ES-I3 (cell line): ENCODE data around the gene PPP1R27.

Source experiments
- H3K36me3 ChIP-seq: 2 replicates; pipeline ENCODE4 v1.6.1; 2013; ENCODE audit warnings: mild to moderate bottlenecking, low read length, control low read depth, moderate library complexity; ENCODE audit not compliant: insufficient read depth
- H3K4me1 ChIP-seq: 2 replicates; pipeline ENCODE4 v1.6.1; 2013; ENCODE audit warnings: mild to moderate bottlenecking, control low read depth, low read length; ENCODE audit not compliant: insufficient read depth
- H3K9ac ChIP-seq: 2 replicates; pipeline ENCODE4 v1.6.1; 2013; ENCODE audit warnings: low read depth, mild to moderate bottlenecking, low read length, moderate library complexity
- H3K9me3 ChIP-seq: 2 replicates; pipeline ENCODE4 v1.6.1; 2013; ENCODE audit warnings: mild to moderate bottlenecking, low read length, moderate library complexity; ENCODE audit not compliant: control insufficient read depth, insufficient read depth

Gene PPP1R27

GRCh38 chr17:81802856-81803643, 31.8 kb downstream of the PPP1R27 start:
- Histone ChIP-seq H3K9ac (peak overlapping the region; percentile 57; the same call in 1 of the 2 replicates), H3K36me3 (no peaks in the 10 kb centered on the region), H3K4me1 (no peaks in the 10 kb centered on the region), H3K9me3 (peaks cover 4% of the 10 kb centered on the region; the same call in 1 of the 2 replicates)

GRCh38 chr17:81802048-81802758, 32.6 kb downstream of the PPP1R27 start:
- Histone ChIP-seq H3K36me3 (no peaks in the 10 kb centered on the region), H3K9me3 (peaks cover 4% of the 10 kb centered on the region; the same call in 1 of the 2 replicates), H3K4me1 (no peaks in the 10 kb centered on the region), H3K9ac (no peak overlapping the region)

GRCh38 chr17:81801327-81801726, 33.5 kb downstream of the PPP1R27 start:
- Histone ChIP-seq H3K9me3 (peaks cover 4% of the 10 kb centered on the region; the same call in 1 of the 2 replicates), H3K9ac (no peak overlapping the region), H3K4me1 (no peaks in the 10 kb centered on the region), H3K36me3 (no peaks in the 10 kb centered on the region)

- H3K4me1 ChIP-seq = no peaks in the 10 kb centered on the region
- H3K9me3 ChIP-seq = no peaks in the 10 kb centered on the region
- no peak overlapping the region for H3K9ac ChIP-seq
- H3K36me3 ChIP-seq = no peaks in the 10 kb centered on the region
These were observed 40.3 kb downstream of the PPP1R27 start for GRCh38 chr17:81794509-81794908.

DNA sequence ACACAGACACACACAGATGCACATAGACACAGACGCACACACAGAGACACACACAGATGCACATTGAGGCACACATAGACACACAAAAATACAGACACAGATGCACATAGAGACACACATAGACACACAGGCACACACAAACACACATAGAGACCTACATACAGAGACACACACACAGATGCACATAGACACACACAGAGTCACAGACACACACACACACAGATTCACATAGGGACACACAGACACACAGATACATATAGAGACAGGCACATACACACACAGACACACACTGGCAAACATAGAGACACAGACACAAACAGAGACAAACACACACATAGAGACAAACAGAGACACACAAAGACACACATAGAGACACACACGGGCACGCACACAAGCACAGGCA, 40.8 kb downstream of the PPP1R27 start:
- no peaks in the 10 kb centered on the region for H3K4me1 ChIP-seq
- H3K9ac ChIP-seq = no peak overlapping the region
- H3K9me3 ChIP-seq = no peaks in the 10 kb centered on the region
- H3K36me3 ChIP-seq = no peaks in the 10 kb centered on the region

- H3K9ac ChIP-seq = no peak overlapping the region
- H3K4me1 ChIP-seq = no peaks in the 10 kb centered on the region
- H3K36me3 ChIP-seq = no peaks in the 10 kb centered on the region
- H3K9me3 ChIP-seq = no peaks in the 10 kb centered on the region
These were observed 41.9 kb downstream of the PPP1R27 start for GRCh38 chr17:81792675-81793615.
